SU-DHL-6 (cell line): ENCODE data around the gene DNM2.

Experiments
- H2AFZ ChIP-seq: fragments of 200-600 bp; sonication (generic); 2 replicates; pipeline ENCODE4 v1.6.1; 2014; ENCODE audit warnings: low read depth, mild to moderate bottlenecking, moderate library complexity, mixed read lengths, antibody characterized with exemption, low read length; ENCODE audit not compliant: severe bottlenecking
- H3F3A ChIP-seq: fragments of 200-600 bp; shearing (Covaris generic); 2 replicates; pipeline ENCODE4 v1.6.0; 2016; ENCODE audit warnings: antibody characterized with exemption, mild to moderate bottlenecking; ENCODE audit not compliant: insufficient read depth
- H3K27ac ChIP-seq: fragments of 200-600 bp; sonication (generic); 2 replicates; pipeline ENCODE4 v1.5.1; 2016; ENCODE audit warnings: low read depth, mild to moderate bottlenecking, low read length, moderate library complexity, mixed read lengths
- H3K27me3 ChIP-seq: fragments of 200-600 bp; sonication (generic), shearing (Covaris generic); 2 replicates; pipeline ENCODE4 v1.6.0; 2014; ENCODE audit warnings: mild to moderate bottlenecking, low read length
- H3K36me3 ChIP-seq: fragments of 200-600 bp; sonication (generic); 2 replicates; pipeline ENCODE4 v1.6.1; 2014; ENCODE audit warnings: mild to moderate bottlenecking, low read length, mixed read lengths
- H3K4me2 ChIP-seq: fragments of 300-600, 200-600 bp; shearing (Covaris generic), sonication (generic); 2 replicates; pipeline ENCODE4 v1.6.0; 2014; ENCODE audit warnings: low read length, low read depth, mild to moderate bottlenecking; ENCODE audit not compliant: poor library complexity, severe bottlenecking
- H3K4me3 ChIP-seq: fragments of 200-600 bp; sonication (generic); 2 replicates; pipeline ENCODE4 v1.5.1; 2014; ENCODE audit warnings: antibody characterized with exemption, low read length, mild to moderate bottlenecking, mixed read lengths; ENCODE audit not compliant: insufficient read depth, poor library complexity, severe bottlenecking
- H3K79me2 ChIP-seq: fragments of 200-600 bp; sonication (generic); 2 replicates; pipeline ENCODE4 v1.6.1; 2014; ENCODE audit warnings: mild to moderate bottlenecking, low read length, moderate library complexity; ENCODE audit not compliant: insufficient read depth
- H3K9ac ChIP-seq: fragments of 200-600 bp; sonication (generic); 2 replicates; pipeline ENCODE4 v1.7.0; 2014; ENCODE audit warnings: mild to moderate bottlenecking, low read length
- H3K9me2 ChIP-seq: fragments of 200-600 bp; sonication (generic); replicated peaks from 2 replicates; pipeline ENCODE4 v1.6.1; 2014; ENCODE audit warnings: low read length; ENCODE audit not compliant: insufficient read depth
- H3K9me3 ChIP-seq: fragments of 200-600 bp; sonication (generic); 2 replicates; pipeline ENCODE4 v1.6.1; 2014; ENCODE audit warnings: low read length, mixed read lengths; ENCODE audit not compliant: insufficient read depth
- H4K20me1 ChIP-seq: fragments of 200-600 bp; sonication (generic); 2 replicates; pipeline ENCODE4 v1.6.1; 2014; ENCODE audit warnings: low read depth, mild to moderate bottlenecking, antibody characterized with exemption, low read length, moderate library complexity, mixed read lengths
- CTCF ChIP-seq: fragments of 200-600 bp; sonication (generic); IDR thresholded peaks from one replicate; pipeline ENCODE4 v1.5.1; 2017; ENCODE audit warnings: antibody characterized with exemption, mild to moderate bottlenecking, low read length, moderate library complexity; ENCODE audit not compliant: insufficient read depth, poor library complexity, severe bottlenecking
- EZH2phosphoT487 ChIP-seq: fragments of 200-600 bp; sonication (generic), shearing (Covaris generic); conservative IDR thresholded peaks from 2 replicates; pipeline ENCODE4 v1.6.1; 2018; ENCODE audit warnings: mild to moderate bottlenecking, antibody characterized with exemption, low read length, moderate library complexity, mixed read lengths

The DNM2 gene

GRCh38 chr19:10730932-10731331 is 13.1 kb downstream of the DNM2 start:
- Histone ChIP-seq H3K4me3 (no peak overlapping the region), H3K79me2 (peaks cover 98% of the 10 kb centered on the region), H3F3A (0 out of 2 replicates have a peak, but pooled peaks cover 5% of the 10 kb centered on the region), H3K27ac (peak overlapping the region; percentile 59), H3K36me3 (no peaks in the 10 kb centered on the region), H3K27me3 (no peaks in the 10 kb centered on the region), H3K4me2 (peak overlapping the region; percentile 33), H3K9me2 (no peaks in the 10 kb centered on the region), H3K9me3 (no peaks in the 10 kb centered on the region), H4K20me1 (no peaks in the 10 kb centered on the region), H3K9ac (peak overlapping the region; percentile 19; the same call in 1 of the 2 replicates), H2AFZ (no peak overlapping the region)
- TF ChIP-seq CTCF (no peak), EZH2phosphoT487 (no peak)

GRCh38 chr19:10735741-10736140 is 17.9 kb downstream of the DNM2 start:
- H4K20me1 ChIP-seq, result 0 out of 2 replicates have a peak, but pooled peaks cover 5% of the 10 kb centered on the region
- H3F3A ChIP-seq, result no peaks in the 10 kb centered on the region
- no peak overlapping the region for H3K27ac ChIP-seq
- TF ChIP-seq CTCF (no peak), EZH2phosphoT487 (no peak)
- no peak overlapping the region for H3K4me2 ChIP-seq
- H3K4me3 ChIP-seq, result no peak overlapping the region
- H3K27me3 ChIP-seq, result no peaks in the 10 kb centered on the region
- peaks cover 99% of the 10 kb centered on the region for H3K79me2 ChIP-seq
- peaks cover 2% of the 10 kb centered on the region; the same call in 1 of the 2 replicates for H3K36me3 ChIP-seq
- H3K9me2 ChIP-seq, result no peaks in the 10 kb centered on the region
- H3K9ac ChIP-seq, result no peak overlapping the region
- H3K9me3 ChIP-seq, result no peaks in the 10 kb centered on the region
- H2AFZ ChIP-seq, result no peak overlapping the region

GRCh38 chr19:10736189-10736588 is 18.3 kb downstream of the DNM2 start:
- TF ChIP-seq CTCF, result no peak
- TF ChIP-seq EZH2phosphoT487, result no peak
- Histone ChIP-seq H3K4me3 (no peak overlapping the region), H4K20me1 (0 out of 2 replicates have a peak, but pooled peaks cover 9% of the 10 kb centered on the region), H2AFZ (no peak overlapping the region), H3K36me3 (peaks cover 3% of the 10 kb centered on the region; the same call in 1 of the 2 replicates), H3F3A (no peaks in the 10 kb centered on the region), H3K9ac (no peak overlapping the region), H3K4me2 (no peak overlapping the region), H3K27me3 (no peaks in the 10 kb centered on the region), H3K9me2 (no peaks in the 10 kb centered on the region), H3K27ac (no peak overlapping the region), H3K9me3 (no peaks in the 10 kb centered on the region), H3K79me2 (peaks cover 99% of the 10 kb centered on the region)
